HG02678 (cell line): ENCODE data around the gene LSM8.
"Not testable (repeated sequence)": the region's sequence is repeated elsewhere in the genome, so short reads cannot be mapped to it uniquely, and the experiment has no call there.

Source experiments
- ATAC-seq: cut with Tn5 transposase; IDR thresholded peaks from one replicate; pipeline ENCODE4 v1.9.1; 2021; ENCODE audit warnings: mild to moderate bottlenecking, moderate library complexity; ENCODE audit not compliant: unreplicated experiment

The LSM8 gene

GRCh38 chr7:118183786-118184564 lies at the start of gene LSM8:
Gene LSM8 (plus strand): TSS chr7:118184164. CDS start chr7:118184224, 60 bp downstream.
- peak; percentile 98 for ATAC-seq

DNA sequence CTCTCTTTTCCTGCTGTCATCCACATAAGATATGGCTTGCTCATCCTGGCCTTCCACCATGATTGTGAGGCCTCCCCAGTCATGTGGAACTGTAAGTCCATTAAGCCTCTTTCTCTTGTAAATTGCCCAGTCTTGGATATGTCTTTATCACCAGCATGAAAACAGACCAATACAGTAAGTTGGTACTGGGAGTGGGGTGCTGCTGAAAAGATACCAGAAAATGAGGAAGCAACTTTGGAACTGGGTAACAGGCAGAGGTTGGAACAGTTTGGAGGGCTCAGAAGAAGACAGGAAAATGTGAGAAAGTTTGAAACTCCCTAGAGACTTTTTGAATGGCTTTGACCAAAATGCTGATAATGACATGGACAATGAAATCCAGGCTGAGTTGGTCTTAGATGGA lies 49.5 kb upstream of the LSM8 start:
- not testable (repeated sequence) for ATAC-seq

GRCh38 chr7:118140468-118140867 lies 43.5 kb upstream of the LSM8 start:
- ATAC-seq = no peak

DNA sequence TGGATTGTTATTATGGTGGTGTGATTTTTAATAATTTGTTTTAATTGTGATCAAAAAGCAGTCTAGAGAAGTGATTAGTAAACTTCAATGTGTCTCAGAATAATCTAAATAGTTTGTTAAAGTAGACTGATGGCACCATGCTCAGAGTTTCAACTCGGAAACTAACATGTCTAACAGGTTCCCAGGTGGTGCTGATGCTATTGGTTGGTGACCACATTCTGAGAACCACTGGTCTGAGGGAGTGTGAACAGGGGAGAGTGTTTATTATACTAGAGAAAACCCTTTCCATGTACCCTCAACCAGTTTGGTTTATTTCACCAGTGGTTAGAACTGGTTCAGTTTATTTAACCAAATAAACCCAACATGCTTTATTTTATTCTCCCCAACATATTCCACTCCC lies 42.0 kb upstream of the LSM8 start:
- ATAC-seq = no peak

- ATAC-seq = no peak
These were observed 35.0 kb upstream of the LSM8 start for GRCh38 chr7:118148930-118149329.

- no peak for ATAC-seq
These were observed 34.6 kb upstream of the LSM8 start for GRCh38 chr7:118149394-118149793.

DNA sequence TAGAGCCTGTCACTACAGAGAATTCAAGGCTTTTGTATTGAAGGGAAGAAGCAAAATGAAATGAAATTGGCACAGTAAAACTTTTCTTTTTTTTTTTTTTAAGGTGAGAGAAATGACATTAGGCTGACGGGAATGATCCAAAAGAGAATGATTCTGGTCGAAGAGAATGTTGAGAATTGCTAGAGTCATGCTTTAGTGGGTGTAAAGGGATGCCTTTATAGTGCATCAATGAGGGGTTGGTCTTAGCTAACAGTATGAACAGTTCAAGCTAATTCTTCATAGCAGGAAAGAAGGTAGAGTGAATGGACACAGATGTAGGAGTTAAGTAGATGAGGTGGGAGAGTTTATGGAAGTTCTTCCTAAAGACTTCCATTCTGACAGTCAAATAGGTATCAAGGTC lies 32.3 kb upstream of the LSM8 start:
- ATAC-seq = no peak

DNA sequence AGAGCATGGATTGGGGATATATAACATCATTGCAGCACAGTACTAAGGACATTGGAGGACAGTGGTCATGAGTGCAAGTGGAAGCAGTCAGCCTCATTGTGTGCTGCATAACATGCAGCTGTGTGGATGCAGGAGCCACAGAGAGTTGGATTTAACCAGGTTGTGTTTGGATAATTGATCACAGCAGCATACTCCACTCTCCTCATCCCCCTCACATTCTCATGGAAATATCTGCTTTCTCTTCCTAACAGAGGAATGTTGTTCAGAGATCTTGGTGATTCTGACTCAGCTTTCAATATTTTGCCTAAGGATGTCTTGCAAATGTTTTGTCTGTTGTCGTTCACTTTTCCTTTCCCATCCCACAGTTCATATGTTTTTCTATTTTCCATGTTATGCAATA lies 31.8 kb upstream of the LSM8 start:
- ATAC-seq = no peak

GRCh38 chr7:118152654-118153053 lies 31.3 kb upstream of the LSM8 start:
- no peak for ATAC-seq

- ATAC-seq = peak; percentile 68
These were observed 30.3 kb upstream of the LSM8 start for GRCh38 chr7:118153551-118154177.

GRCh38 chr7:118158766-118159165 lies 25.2 kb upstream of the LSM8 start:
- no peak for ATAC-seq

- ATAC-seq = no peak
These were observed 14.8 kb upstream of the LSM8 start for GRCh38 chr7:118169146-118169545.

DNA sequence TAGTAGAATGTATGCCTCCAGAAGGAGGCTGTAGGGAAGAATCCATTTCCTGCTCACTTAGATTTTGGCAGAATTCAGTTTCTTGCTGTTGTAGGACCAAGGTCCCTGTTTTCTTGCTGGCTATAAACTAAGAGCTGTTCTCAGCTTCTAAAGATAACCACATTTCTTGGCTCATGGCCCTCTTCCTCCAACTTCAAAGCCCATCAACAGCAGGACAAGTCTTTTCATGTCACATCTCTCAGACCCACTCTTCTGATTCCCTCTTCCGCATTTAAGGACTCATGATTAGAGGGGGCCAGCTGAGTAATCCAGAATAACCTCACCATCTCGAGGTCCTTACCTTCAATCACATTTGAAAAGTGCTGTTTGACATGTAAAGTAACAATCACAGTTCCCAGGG lies 8.2 kb upstream of the LSM8 start:
- no peak for ATAC-seq

GRCh38 chr7:118179191-118179590 lies 4.8 kb upstream of the LSM8 start:
- no peak for ATAC-seq

- ATAC-seq = no peak
These were observed 1.2 kb upstream of the LSM8 start for GRCh38 chr7:118182593-118183427.

DNA sequence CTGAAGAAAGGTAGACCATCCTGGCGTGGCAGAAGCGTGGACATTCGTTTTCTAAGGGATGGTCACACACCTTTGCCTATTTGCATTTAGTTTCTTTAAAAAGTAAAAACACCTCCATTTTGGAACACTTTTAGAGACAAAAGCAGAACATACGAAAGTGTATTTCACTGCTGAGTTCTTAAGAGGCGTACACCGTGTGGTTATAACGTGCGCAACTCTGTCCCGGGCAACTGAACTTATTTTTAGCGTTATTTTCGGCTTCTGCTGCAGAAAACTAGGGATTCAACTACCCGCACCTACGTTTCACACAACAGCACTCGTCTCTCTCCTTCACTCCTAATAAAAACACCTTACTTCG lies 557 bp upstream of the LSM8 start:
- peak; percentile 1 for ATAC-seq

DNA sequence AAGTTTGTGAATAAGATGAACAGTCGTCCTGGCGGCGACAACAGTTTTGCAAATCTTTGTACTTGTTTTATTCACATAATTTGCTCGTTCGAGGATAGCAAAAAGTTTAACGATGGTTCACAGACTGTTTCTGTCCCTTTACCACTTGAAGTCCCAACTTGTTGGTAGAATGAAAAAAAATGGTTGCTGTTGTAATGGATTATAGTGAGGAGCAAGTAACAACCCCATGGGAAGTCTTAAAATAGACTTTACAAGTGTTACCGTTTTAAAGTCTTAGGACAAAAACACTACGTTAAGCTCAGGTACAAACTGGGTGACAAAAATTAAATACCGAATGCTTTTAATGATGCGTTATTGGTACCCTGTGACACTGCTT lies 589 bp downstream of the LSM8 start:
- no peak for ATAC-seq

DNA sequence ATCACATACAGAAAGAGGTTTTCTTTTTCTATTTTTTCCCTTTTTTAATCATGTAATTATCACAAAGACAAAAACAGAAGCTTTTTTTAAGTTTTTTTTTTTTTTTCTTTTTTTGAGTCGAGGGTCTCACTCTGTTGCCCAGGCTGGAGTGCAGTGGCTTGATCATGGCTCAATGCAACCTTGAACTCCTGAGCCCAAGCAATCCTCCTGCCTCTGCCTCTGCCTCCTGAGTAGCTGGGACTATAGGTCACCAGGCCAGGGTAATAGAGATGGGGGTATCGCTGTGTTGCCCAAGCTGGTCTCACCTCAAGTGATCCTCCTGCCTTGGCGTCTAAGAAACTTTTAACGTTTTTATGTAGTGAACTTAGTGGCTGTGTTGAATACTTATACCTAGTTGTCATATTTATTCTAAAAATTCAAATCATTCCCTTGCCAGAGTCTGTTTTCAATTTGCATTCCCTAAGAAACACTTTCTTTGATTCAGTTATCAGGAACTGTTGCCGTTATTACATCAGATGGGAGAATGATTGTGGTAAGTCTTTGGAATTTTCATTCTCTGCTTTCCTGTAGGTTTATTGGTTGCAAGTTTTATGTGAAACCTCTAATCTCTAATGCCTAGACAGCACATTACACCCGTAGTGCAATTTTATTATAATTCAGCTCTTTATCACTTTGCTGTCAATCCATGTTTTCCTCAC lies 1.3 kb downstream of the LSM8 start:
- ATAC-seq = no peak

DNA sequence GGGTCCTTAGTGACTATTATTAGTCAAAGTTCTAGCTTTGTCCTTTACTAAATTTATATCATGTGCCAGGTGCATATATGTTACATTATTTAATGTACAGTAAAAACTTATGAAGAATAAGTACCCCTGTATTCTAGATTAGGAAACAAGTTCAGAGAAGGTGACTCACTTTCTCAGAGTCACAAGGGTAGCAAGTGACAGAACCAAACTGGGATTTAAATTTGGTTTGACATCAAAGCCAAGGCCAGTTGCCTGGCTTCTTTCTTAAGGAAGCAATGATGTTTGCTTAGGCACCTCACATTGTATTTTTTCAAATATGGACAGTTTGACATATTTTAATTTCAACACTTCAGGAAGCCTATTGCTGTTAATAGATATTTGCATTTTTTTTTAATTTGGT lies 2.5 kb downstream of the LSM8 start:
- no peak for ATAC-seq

GRCh38 chr7:118194571-118194970 lies 10.6 kb downstream of the LSM8 start:
- ATAC-seq = no peak

- peak; percentile 80 for ATAC-seq
These were observed 12.0 kb downstream of the LSM8 start for GRCh38 chr7:118195837-118196474.
